K562 (cell line): ENCODE results near the gene ELF3.
A peak's percentile ranks its signal among the peaks of the same experiment; 100 is the strongest.

Experiments
- GATAD2A ChIP-seq: fragments of 450-650 bp; IDR thresholded peaks from 2 replicates; pipeline ENCODE4 v1.6.1; 2017
- MAFF ChIP-seq: IDR thresholded peaks from 2 replicates; pipeline ENCODE4 v1.6.1; 2012; ENCODE audit warnings: low read length, improper control_type of control experiment
- NFYB ChIP-seq: IDR thresholded peaks from 2 replicates; pipeline ENCODE4 v1.6.1; 2011; ENCODE audit warnings: mild to moderate bottlenecking, moderate library complexity; ENCODE audit not compliant: insufficient read length; ENCODE audit errors: extremely low read depth
- TEAD2 ChIP-seq: fragments of 450-650 bp; IDR thresholded peaks from 2 replicates; pipeline ENCODE4 v1.6.1; 2016; ENCODE audit warnings: missing genetic modification characterization, control low read depth, missing compliant biosample characterization
- TF ChIP-seq, protein P1 (sequence below): fragments of 200-800 bp; sonication (Bioruptor generic); IDR thresholded peaks from 2 replicates; pipeline ENCODE4 v1.6.1; 2017; ENCODE audit warnings: missing genetic modification characterization, missing compliant biosample characterization
- TF ChIP-seq, protein P2 (sequence below), 3 experiments: IDR thresholded peaks in 2 of 3; conservative IDR thresholded peaks in 1 of 3; 2 replicates each; pipeline ENCODE4 v1.5.1; 2011 to 2012; ENCODE audit warnings: low read length in 3 of 3, mild to moderate bottlenecking in 3 of 3, control low read depth in 2 of 3, improper control_type of control experiment in 1 of 3, inconsistent platforms in 1 of 3, low read depth in 1 of 3, mixed read lengths in 1 of 3, moderate library complexity in 1 of 3; ENCODE audit not compliant: insufficient read depth in 2 of 3

DNA sequence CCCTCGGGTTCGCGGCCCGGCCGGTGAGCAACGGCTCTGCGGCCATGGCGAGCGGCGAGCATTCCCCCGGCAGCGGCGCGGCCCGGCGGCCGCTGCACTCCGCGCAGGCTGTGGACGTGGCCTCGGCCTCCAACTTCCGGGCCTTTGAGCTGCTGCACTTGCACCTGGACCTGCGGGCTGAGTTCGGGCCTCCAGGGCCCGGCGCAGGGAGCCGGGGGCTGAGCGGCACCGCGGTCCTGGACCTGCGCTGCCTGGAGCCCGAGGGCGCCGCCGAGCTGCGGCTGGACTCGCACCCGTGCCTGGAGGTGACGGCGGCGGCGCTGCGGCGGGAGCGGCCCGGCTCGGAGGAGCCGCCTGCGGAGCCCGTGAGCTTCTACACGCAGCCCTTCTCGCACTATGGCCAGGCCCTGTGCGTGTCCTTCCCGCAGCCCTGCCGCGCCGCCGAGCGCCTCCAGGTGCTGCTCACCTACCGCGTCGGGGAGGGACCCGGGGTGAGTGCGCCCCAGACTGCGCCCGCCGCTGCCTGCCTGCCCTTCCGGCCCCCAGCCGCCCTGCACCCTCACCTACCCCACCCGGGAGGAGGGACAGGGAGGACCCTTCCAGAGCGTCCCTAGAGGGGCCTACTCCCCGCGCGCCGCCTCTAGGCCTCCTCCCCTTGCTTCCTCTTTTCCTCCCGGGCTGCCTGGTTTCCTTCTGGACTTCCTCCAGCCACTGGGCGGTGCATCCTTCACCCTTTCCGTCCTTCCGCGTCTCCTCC is 27.6 kb upstream of the ELF3 start, which contains the start of gene RNPEP:
- TF ChIP-seq, protein P1, sequence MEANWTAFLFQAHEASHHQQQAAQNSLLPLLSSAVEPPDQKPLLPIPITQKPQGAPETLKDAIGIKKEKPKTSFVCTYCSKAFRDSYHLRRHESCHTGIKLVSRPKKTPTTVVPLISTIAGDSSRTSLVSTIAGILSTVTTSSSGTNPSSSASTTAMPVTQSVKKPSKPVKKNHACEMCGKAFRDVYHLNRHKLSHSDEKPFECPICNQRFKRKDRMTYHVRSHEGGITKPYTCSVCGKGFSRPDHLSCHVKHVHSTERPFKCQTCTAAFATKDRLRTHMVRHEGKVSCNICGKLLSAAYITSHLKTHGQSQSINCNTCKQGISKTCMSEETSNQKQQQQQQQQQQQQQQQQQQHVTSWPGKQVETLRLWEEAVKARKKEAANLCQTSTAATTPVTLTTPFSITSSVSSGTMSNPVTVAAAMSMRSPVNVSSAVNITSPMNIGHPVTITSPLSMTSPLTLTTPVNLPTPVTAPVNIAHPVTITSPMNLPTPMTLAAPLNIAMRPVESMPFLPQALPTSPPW (CRISPR knock-in tag), result 0 out of 2 replicates have a peak, but pooled peaks have one; percentile 46
- TF ChIP-seq TEAD2 (tag), result no peak
- TF ChIP-seq, protein P2, sequence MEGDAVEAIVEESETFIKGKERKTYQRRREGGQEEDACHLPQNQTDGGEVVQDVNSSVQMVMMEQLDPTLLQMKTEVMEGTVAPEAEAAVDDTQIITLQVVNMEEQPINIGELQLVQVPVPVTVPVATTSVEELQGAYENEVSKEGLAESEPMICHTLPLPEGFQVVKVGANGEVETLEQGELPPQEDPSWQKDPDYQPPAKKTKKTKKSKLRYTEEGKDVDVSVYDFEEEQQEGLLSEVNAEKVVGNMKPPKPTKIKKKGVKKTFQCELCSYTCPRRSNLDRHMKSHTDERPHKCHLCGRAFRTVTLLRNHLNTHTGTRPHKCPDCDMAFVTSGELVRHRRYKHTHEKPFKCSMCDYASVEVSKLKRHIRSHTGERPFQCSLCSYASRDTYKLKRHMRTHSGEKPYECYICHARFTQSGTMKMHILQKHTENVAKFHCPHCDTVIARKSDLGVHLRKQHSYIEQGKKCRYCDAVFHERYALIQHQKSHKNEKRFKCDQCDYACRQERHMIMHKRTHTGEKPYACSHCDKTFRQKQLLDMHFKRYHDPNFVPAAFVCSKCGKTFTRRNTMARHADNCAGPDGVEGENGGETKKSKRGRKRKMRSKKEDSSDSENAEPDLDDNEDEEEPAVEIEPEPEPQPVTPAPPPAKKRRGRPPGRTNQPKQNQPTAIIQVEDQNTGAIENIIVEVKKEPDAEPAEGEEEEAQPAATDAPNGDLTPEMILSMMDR (IDR thresholded peaks at IDR 0.05 in 2 of 3, conservative IDR thresholded peaks at IDR 0.05 in 1 of 3; ENCODE audit: insufficient read depth in 2 of 3, low read depth in 1 of 3, low read length in 3 of 3), result peak; percentile 16 to 39 (median 35); a peak in 4 of 6 replicates
- no peak for TF ChIP-seq NFYB
- no peak for TF ChIP-seq MAFF
- TF ChIP-seq GATAD2A, result no peak
